ENCODE data around the gene ABLIM2.

DNA sequence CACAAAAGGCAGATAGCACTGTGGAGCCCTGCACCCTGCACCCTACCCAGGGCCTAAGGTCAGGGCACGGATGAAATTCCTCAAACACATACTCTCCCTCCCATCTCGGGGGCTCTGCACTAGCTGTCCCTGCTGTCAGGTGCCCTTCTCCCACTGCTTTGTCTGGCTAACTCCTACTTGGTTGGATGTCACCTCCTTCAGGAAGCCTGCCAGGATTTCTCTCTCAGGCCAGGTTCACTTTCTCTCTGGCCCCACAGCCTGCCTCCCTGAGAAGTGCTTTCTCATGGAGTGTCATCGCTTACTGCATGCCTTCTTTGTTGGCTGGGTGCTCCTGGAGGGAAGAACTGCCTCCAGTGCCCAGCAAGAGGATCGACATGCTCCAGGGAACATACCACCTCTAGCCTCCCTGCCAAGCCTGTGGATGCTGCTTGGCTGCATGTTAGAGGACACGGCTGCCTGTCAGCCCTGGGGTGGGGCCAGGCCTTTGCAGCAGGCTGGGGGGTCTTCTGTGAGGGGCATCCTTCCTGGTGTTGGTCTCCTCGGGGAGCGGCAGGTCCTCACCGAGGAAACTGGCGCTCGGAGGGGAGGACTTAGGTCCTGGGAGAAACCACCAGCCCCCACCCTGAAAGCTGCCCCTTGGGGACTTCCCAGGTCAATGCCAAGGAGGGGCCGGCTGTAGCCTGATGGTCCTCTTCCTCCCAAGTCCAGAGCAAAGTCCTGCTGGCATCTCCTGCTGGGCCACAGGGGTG, 15.0 kb downstream of the ABLIM2 start:
- TF ChIP-seq, protein P1, sequence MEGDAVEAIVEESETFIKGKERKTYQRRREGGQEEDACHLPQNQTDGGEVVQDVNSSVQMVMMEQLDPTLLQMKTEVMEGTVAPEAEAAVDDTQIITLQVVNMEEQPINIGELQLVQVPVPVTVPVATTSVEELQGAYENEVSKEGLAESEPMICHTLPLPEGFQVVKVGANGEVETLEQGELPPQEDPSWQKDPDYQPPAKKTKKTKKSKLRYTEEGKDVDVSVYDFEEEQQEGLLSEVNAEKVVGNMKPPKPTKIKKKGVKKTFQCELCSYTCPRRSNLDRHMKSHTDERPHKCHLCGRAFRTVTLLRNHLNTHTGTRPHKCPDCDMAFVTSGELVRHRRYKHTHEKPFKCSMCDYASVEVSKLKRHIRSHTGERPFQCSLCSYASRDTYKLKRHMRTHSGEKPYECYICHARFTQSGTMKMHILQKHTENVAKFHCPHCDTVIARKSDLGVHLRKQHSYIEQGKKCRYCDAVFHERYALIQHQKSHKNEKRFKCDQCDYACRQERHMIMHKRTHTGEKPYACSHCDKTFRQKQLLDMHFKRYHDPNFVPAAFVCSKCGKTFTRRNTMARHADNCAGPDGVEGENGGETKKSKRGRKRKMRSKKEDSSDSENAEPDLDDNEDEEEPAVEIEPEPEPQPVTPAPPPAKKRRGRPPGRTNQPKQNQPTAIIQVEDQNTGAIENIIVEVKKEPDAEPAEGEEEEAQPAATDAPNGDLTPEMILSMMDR (conservative IDR thresholded peaks at IDR 0.05; ENCODE audit: low read length), result no peak
- no peak for TF ChIP-seq EZH2phosphoT487 (IDR thresholded peaks at IDR 0.05; ENCODE audit: borderline replicate concordance, low read depth, low read length)
